GDM1 (cell line): ENCODE measurements around the gene TRIM44.

Source experiments
- DNase-seq: peaks from one replicate; lab custom pipeline; 2025; lab: John Stamatoyannopoulos, UW

Gene TRIM44

DNA sequence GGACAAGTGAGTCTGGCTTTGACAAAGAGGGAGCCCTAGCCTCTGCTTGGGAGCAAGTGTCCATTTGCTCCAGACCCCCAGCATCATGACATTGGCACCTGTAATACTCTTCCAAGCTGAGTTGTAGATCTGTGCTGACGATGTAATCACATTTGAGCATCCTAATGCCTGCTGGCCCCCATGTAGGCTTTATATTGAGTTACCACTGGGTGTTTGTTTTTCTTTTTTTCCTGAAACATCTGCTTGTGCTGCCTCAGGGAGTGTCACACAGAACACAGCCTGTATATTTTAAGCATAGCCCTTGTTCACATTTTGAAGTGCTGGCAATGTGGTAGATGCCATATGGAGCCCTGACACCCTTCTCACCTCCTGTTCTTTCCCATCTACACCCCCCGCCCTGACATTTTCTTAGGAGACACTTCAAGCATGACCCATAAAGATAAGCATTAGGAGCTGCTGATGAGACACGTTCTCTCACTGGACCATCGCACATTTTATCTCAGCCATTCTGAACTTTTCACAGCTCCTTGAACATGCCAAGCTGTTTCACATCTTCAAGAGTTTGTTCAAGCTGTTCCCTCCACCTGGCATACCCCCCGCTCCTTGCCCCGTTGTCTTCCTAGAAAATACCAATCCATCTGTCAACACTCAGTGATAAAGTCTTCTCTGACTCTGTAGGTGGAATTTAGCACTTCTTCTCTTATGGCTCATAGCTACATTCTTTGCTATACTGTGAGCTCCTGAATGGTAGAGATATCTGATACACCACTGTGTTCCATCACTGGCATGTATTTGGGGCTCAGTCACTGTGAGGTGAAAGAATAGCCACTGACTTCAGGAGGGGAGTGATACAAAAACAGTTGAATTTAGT lies 128.7 kb downstream of the TRIM44 start:
- no peak for DNase-seq

DNA sequence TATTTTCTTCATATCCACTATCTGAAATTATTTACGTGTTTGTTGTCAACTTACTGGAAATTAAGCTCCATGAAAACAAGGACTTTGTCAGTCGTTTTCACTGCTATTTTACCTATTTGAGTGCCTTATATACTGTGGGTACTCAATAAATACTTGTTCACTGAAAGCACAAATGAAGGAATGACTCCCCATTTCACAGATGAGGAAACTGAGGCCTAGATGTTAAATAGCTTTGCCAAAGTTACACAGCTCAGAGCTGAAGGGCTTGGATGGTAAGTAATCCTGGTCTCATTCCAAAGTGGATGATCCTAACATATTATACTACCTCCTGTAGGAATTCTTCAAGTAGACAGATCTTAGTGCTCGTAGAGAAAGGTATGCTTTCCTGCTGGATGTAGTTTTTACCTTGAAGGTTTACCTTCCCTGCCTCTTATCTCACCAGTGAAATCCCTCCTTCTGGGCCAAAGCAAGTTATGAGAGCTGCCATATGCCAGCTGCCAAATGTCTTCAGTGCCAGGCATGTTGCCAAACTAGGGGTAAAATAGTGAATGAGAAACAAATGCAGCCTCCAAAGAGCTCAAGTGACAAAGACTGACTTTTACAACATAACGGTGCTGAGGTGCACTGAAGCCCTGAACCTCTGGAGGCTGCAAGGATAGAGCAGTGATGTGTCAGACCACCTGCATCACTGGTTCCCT lies 129.7 kb downstream of the TRIM44 start:
- no peak for DNase-seq

DNA sequence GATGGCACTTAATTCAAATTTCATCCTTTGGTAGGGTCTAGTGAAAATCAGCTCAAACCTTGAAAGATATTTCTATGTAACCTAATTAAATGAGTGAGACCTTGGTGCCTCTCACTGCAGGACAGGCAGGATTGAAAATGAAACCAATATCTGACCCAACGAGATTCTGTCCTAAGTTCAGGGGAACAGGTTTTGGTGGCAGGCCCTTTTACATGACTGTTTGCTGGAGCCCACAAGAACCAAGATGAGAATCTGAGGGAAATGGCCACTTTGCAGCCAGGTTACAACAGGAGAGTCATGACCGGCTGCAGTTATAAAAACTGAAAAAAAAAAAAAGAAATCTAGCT lies 130.2 kb downstream of the TRIM44 start:
- no peak for DNase-seq

DNA sequence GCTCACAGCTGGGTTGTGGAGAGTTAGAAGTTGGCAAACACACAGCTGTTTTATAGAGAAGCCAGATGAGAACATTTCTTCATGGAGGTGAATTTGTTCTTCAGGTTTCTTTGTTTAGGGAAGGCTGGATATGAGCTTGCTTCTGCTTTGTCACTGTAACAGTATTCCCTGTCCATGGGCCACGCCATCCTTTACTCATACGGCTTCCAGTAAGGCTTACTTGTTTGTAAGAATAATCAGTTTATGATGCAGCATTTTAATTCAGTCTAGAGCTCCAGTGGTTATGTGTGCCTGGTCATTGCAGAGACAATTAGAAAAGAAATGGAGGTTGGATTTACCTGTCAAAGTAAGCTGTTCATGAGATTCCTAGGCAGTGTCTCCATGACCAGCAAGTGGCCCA lies 131.8 kb downstream of the TRIM44 start:
- no peak for DNase-seq

GRCh38 chr11:35794850-35795249 lies 132.3 kb downstream of the TRIM44 start:
- DNase-seq: no peak

- no peak for DNase-seq
Observed at GRCh38 chr11:35796562-35796961, 134.0 kb downstream of the TRIM44 start.

- DNase-seq: no peak
Observed at GRCh38 chr11:35798423-35798822, 135.8 kb downstream of the TRIM44 start.

GRCh38 chr11:35798983-35799382 lies 136.4 kb downstream of the TRIM44 start:
- DNase-seq: no peak

DNA sequence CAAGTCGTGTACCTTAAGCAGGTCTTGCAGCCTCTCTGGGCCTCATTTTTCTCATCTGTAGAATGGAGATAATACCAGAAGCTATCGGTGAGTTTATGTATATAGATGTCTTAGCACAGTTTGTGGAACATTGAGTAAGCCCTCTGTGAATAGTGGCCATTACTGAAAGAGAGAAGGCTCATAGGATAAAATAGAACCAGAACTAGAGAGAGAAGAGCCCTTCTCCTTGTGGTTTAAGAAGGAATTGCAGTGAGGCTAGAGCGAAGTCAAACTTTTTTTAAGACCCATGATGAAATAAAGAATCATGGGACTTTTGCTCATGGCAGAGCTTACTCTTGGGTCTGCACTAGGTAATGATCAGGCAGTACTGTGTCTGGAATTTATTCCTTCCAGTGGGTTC lies 137.1 kb downstream of the TRIM44 start:
- DNase-seq: no peak

DNA sequence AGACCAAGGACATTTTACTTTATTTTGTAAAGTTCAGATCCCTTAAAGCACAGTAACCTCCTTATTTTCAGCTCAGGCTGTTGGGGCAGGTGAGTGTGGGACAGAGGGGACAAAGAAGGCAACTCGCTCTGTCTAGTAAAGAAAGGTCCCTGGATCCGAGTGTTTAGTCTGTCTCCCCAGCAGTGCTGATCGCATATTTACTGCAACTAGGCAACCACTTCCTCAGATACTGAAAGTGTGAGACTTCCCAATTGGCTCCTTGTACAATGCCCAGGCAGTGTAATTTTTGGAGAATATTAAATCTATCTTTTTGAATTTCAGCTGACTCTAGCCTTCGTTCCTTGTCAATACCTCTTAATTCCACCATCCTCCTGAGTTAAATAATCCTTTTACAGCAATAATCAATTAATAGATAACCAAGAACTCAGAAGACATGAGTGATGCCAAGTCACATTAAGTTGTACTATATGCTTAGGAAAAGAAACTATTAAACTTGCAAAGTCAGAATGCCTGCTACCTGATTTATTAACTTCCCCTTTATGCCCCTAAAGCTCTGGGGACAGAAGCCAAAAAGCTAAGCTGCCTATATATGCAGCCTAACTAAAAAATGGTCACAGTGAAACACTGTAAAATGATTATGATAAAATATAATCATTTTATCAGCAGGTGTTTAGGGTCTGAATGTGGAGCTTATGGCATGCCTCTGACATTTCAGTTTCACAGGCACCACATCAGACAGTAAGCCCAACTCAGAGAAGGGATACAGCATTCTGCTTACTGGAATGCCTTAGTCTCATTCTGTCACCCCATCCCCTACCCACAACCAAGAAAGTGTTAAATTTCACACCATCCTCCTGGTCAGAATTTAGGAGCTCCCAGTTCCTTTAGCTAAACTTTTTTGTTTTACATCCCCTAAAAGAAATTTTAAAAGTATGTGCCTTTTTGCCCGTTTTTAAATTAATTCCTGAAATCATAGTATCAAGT lies 138.7 kb downstream of the TRIM44 start:
- DNase-seq: no peak

DNA sequence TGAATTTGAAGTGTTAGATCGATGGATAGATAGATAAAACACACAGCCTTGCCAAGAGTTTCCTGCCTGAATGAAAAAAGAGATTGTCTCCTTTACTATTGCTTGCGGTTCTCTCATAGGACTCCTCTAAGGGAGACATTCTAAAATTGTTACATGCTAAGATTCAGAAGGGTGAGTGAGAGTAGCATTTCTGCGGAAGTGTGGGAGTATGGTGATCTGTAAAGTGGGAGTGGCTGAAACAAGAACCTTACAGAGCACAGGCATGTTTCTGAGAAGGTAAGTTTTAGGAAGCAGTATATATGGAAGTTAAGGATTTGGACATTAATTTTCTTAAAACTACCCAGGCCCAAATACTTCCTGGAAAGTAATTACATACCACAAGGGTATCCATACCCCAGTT lies 139.6 kb downstream of the TRIM44 start:
- no peak for DNase-seq

GRCh38 chr11:35802672-35803071 lies 140.1 kb downstream of the TRIM44 start:
- DNase-seq: no peak

DNA sequence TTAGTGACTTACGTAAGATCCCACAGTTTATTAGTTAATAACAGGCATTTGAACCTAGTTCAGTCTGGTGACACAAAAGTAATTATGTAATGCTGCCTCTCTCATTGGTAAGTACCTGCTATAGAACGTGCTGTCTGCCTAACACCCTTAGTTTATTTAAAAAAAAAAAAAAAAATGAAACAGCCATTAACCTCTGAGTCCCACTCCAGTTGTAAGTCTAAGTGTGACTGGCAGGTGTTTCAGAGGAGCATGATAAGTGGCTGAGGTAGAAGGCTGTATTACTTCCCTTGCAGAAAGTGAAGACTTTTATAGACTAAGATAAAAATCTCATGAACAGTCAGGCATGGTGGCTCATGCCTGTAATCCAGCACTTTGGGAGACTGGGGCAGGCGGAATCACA lies 140.5 kb downstream of the TRIM44 start:
- DNase-seq: no peak

- DNase-seq: no peak
Observed at GRCh38 chr11:35804451-35805040, 142.0 kb downstream of the TRIM44 start.

- no peak for DNase-seq
Observed at GRCh38 chr11:35809561-35809960, 147.0 kb downstream of the TRIM44 start.

DNA sequence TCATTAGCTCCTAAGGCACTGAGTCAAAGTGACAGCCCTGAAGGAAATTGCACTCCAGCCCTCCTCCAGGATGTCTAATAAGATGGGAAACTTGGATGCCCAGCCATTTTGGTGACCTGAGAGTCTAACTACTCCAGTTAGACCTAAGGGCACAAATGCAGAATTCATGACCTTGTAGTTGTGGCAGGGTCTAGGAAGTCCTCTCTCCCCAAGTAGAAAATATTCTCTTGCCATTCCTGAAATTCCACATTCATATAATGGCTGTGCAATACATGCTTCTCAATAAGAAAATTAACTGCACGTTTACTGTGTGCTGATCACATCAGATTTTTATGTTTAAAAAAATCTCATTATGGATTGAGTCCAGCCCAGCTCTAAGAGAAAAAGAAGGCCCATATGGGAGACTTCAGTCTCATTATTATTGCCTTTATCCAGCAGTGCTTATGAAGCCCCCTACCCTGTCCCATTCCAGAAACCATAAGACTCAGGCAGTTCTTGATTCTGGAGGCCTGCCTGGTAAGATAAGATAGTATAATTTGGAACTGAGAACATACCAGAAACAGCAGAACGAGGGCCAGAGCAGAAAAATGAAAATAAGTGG lies 147.6 kb downstream of the TRIM44 start:
- no peak for DNase-seq

DNA sequence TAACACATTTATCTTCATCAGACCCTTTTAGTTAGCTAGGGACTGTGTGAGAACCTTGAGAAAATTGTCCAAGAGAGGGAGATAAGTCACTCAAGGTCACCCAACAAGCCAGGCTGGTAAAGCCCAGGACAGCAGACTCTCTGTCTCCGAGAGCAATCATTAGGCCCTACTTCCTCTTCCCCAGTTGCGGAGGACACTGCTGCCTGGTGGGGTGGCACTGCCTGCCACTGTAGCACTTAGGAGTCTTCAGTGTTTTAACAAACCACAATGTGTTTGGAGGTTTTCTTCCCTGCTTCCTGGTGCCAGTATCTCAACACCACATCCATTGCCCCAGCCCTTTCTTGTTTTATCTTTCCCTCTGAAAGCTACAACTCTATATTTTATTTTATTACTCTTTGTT lies 149.2 kb downstream of the TRIM44 start:
- peak; percentile 68 for DNase-seq

- DNase-seq: no peak
Observed at GRCh38 chr11:35812828-35813227, 150.3 kb downstream of the TRIM44 start.

GRCh38 chr11:35814081-35814695 lies 151.6 kb downstream of the TRIM44 start:
- DNase-seq: no peak

DNA sequence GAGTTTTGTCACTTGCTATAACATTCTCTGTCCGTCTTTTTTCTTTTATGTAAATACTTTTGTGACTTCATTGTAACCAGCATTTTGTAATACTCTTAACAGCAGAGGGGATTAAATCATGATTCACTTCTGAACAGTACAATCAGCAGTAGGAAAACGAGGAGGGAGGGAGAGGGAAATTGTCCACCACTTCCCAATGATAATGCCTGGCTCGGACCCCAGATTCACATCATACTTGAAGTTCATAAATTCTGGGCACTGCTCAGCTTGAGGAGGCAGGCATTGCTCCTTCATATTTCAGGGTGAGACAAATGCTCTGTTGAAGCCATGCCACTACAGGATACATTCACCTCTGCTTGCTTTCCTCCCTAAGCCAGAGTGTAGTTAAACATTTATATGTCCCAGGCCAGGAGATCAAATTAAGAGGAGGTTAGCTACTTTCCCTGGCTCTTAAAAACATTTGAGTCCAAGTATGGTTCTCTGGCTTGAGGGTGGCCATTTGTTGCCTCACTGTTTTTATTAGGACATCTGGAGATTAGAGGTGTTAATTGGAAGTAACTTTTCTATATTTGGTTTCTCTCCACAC lies 152.2 kb downstream of the TRIM44 start:
- DNase-seq: no peak
